HEK293 (cell line): Measurements from ENCODE around the gene KCNK4.

ENCODE experiments used
- CTCF ChIA-PET: fragments of 350-600 bp; formaldehyde crosslinking; extraction: SDS; loops from one replicate; lab custom pipeline; 2021; ENCODE audit warnings: antibody characterized with exemption; lab: Yijun Ruan, JAX
- POLR2A ChIA-PET: fragments of 300-600 bp; formaldehyde crosslinking; extraction: SDS; loops from one replicate; lab custom pipeline; 2020; ENCODE audit warnings: antibody characterized with exemption, inconsistent platforms; lab: Yijun Ruan, JAX
- H3K27ac ChIP-seq: fragments of 200-500 bp; sonication (Bioruptor generic); 2 replicates; pipeline ENCODE4 v1.5.1; 2014; ENCODE audit warnings: low read depth, low read length, control low read depth, inconsistent platforms; ENCODE audit errors: extremely low read depth
- H3K36me3 ChIP-seq, 2 experiments: fragments of 200-500 bp in 1 of 2; sonication (Bioruptor generic) in 1 of 2; 1 replicate in 1 of 2; 2 replicates in 1 of 2; pipeline ENCODE4 v1.5.1; 2014 to 2017; ENCODE audit warnings: inconsistent platforms in 2 of 2, low read length in 2 of 2; ENCODE audit not compliant: control insufficient read depth in 2 of 2, insufficient read depth in 1 of 2
- H3K4me1 ChIP-seq: fragments of 200-500 bp; sonication (Bioruptor generic); 2 replicates; pipeline ENCODE4 v1.5.1; 2014; ENCODE audit warnings: mild to moderate bottlenecking, low read length, inconsistent platforms; ENCODE audit not compliant: control insufficient read depth, insufficient read depth
- H3K4me3 ChIP-seq: 2 replicates; pipeline ENCODE4 v1.5.1; 2011; ENCODE audit warnings: low read depth, mild to moderate bottlenecking, control low read depth, low read length, moderate library complexity
- H3K9me3 ChIP-seq: fragments of 200-500 bp; sonication (Bioruptor generic); 2 replicates; pipeline ENCODE4 v1.5.1; 2014; ENCODE audit warnings: low read depth, low read length, inconsistent platforms; ENCODE audit not compliant: control insufficient read depth, insufficient read depth
- FEZF1 ChIP-seq: fragments of 450-650 bp; formaldehyde crosslinking; IDR thresholded peaks from 2 replicates; pipeline ENCODE4 v1.5.1; 2016; ENCODE audit warnings: missing biosample characterization, missing genetic modification characterization
- HIC1 ChIP-seq: fragments of 450-650 bp; formaldehyde crosslinking; IDR thresholded peaks from 2 replicates; pipeline ENCODE4 v1.5.1; 2016; ENCODE audit warnings: missing biosample characterization, missing genetic modification characterization
- HOXA7 ChIP-seq: sonication (generic); formaldehyde crosslinking; IDR thresholded peaks from 2 replicates; pipeline ENCODE4 v1.8.1; 2022; ENCODE audit warnings: missing genetic modification reagents, borderline replicate concordance
- KLF1 ChIP-seq: fragments of 450-650 bp; formaldehyde crosslinking; IDR thresholded peaks from 2 replicates; pipeline ENCODE4 v1.5.1; 2016; ENCODE audit warnings: missing biosample characterization, missing genetic modification characterization
- KLF9 ChIP-seq: fragments of 450-650 bp; formaldehyde crosslinking; IDR thresholded peaks from 2 replicates; pipeline ENCODE4 v1.5.1; 2016; ENCODE audit warnings: missing biosample characterization, missing genetic modification characterization, low read depth
- OSR2 ChIP-seq: fragments of 450-650 bp; formaldehyde crosslinking; IDR thresholded peaks from 2 replicates; pipeline ENCODE4 v1.5.1; 2016; ENCODE audit warnings: missing biosample characterization, missing genetic modification characterization
- PATZ1 ChIP-seq: fragments of 450-650 bp; formaldehyde crosslinking; IDR thresholded peaks from 2 replicates; pipeline ENCODE4 v1.5.1; 2016; ENCODE audit warnings: missing biosample characterization, missing genetic modification characterization
- SALL2 ChIP-seq: fragments of 450-650 bp; formaldehyde crosslinking; IDR thresholded peaks from 2 replicates; pipeline ENCODE4 v1.5.0; 2017; ENCODE audit warnings: missing biosample characterization, mild to moderate bottlenecking, missing genetic modification characterization, borderline replicate concordance
- SCRT1 ChIP-seq: fragments of 450-650 bp; formaldehyde crosslinking; IDR thresholded peaks from 2 replicates; pipeline ENCODE4 v1.5.1; 2016; ENCODE audit warnings: missing biosample characterization, missing genetic modification characterization, borderline replicate concordance
- SCRT2 ChIP-seq: fragments of 450-650 bp; formaldehyde crosslinking; IDR thresholded peaks from 2 replicates; pipeline ENCODE4 v1.5.1; 2016; ENCODE audit warnings: missing biosample characterization, missing genetic modification characterization
- ZBTB10 ChIP-seq: fragments of 450-650 bp; formaldehyde crosslinking; IDR thresholded peaks from 2 replicates; pipeline ENCODE4 v1.5.1; 2016; ENCODE audit warnings: missing biosample characterization, missing genetic modification characterization
- ZNF10 ChIP-seq: fragments of 450-650 bp; formaldehyde crosslinking; IDR thresholded peaks from 2 replicates; pipeline ENCODE4 v1.5.1; 2017; ENCODE audit warnings: missing biosample characterization, missing genetic modification characterization
- ZNF174 ChIP-seq: fragments of 450-650 bp; formaldehyde crosslinking; IDR thresholded peaks from 2 replicates; pipeline ENCODE4 v1.5.0; 2017; ENCODE audit warnings: missing biosample characterization, mild to moderate bottlenecking, missing genetic modification characterization
- ZNF302 ChIP-seq: fragments of 450-650 bp; formaldehyde crosslinking; IDR thresholded peaks from 2 replicates; pipeline ENCODE4 v1.5.1; 2016; ENCODE audit warnings: missing biosample characterization, missing genetic modification characterization, low read depth
- ZNF366 ChIP-seq: fragments of 450-650 bp; formaldehyde crosslinking; conservative IDR thresholded peaks from 2 replicates; pipeline ENCODE4 v1.5.1; 2016; ENCODE audit warnings: missing biosample characterization, missing genetic modification characterization
- ZNF426 ChIP-seq: fragments of 450-650 bp; formaldehyde crosslinking; IDR thresholded peaks from 2 replicates; pipeline ENCODE4 v1.5.1; 2017; ENCODE audit warnings: missing biosample characterization, missing genetic modification characterization, mild to moderate bottlenecking, inconsistent platforms, moderate library complexity
- ZNF555 ChIP-seq: fragments of 450-650 bp; formaldehyde crosslinking; conservative IDR thresholded peaks from 2 replicates; pipeline ENCODE4 v1.5.1; 2017; ENCODE audit warnings: missing biosample characterization, mild to moderate bottlenecking, missing genetic modification characterization, inconsistent platforms
- ZNF580 ChIP-seq: fragments of 450-650 bp; formaldehyde crosslinking; IDR thresholded peaks from 2 replicates; pipeline ENCODE4 v1.5.1; 2016; ENCODE audit warnings: missing biosample characterization, missing genetic modification characterization
- ZNF626 ChIP-seq: fragments of 450-650 bp; sonication (Bioruptor Pico); formaldehyde crosslinking; IDR thresholded peaks from 2 replicates; pipeline ENCODE4 v1.5.1; 2018; ENCODE audit warnings: missing biosample characterization, missing genetic modification characterization, inconsistent platforms
- ZNF654 ChIP-seq: fragments of 450-650 bp; formaldehyde crosslinking; IDR thresholded peaks from 2 replicates; pipeline ENCODE4 v1.5.1; 2016; ENCODE audit warnings: low read depth, missing biosample characterization, missing genetic modification characterization
- ZNF701 ChIP-seq: fragments of 450-650 bp; formaldehyde crosslinking; IDR thresholded peaks from 2 replicates; pipeline ENCODE4 v1.5.1; 2016; ENCODE audit warnings: missing biosample characterization, missing genetic modification characterization
- ZNF792 ChIP-seq: fragments of 450-650 bp; formaldehyde crosslinking; IDR thresholded peaks from 2 replicates; pipeline ENCODE4 v1.5.1; 2016; ENCODE audit warnings: missing biosample characterization, missing genetic modification characterization
- TF ChIP-seq, protein P1 (sequence below): fragments of 450-650 bp; formaldehyde crosslinking; IDR thresholded peaks from 2 replicates; pipeline ENCODE4 v1.5.1; 2016; ENCODE audit warnings: missing biosample characterization, missing genetic modification characterization
- TF ChIP-seq, protein P2 (sequence below): fragments of 450-650 bp; formaldehyde crosslinking; IDR thresholded peaks from 2 replicates; pipeline ENCODE4; 2016; ENCODE audit warnings: missing biosample characterization, missing genetic modification characterization

Gene KCNK4

GRCh38 chr11:64244966-64245365 lies 46.1 kb upstream of the KCNK4 start (continued):
- peak; percentile 58; the same call in 1 of the 2 replicates for TF ChIP-seq HIC1 (tag by site-specific recombination)
- TF ChIP-seq ZNF174 (tag by site-specific recombination), result no peak

GRCh38 chr11:64245401-64245796 lies 45.7 kb upstream of the KCNK4 start:
- Histone ChIP-seq H3K4me3 (peak overlapping the region; percentile 68), H3K36me3 (peaks cover 0 to 20% of the 10 kb centered on the region in 2 experiments; a peak in 1 of 3 replicates), H3K27ac (peak overlapping the region; percentile 66; the same call in 1 of the 2 replicates), H3K9me3 (no peaks in the 10 kb centered on the region), H3K4me1 (no peaks in the 10 kb centered on the region)
- ChIA-PET CTCF (interaction anchor here (0.5 to 1.7 kb wide), 10 partner anchors 10 to 987 kb away, joined by 3 to 10 read pairs (median 4); no protein-coding TSS in a partner anchor), POLR2A (interaction anchor here (0.7 to 7.2 kb wide), 9 partner anchors 10 to 72 kb away, joined by 3 to 96 read pairs (median 6); partner anchors contain the start of genes NUDT22, PRDX5, STIP1 and TRMT112)
- TF ChIP-seq FEZF1 (tag by site-specific recombination), result no peak
- no peak for TF ChIP-seq SALL2
- TF ChIP-seq OSR2 (tag by site-specific recombination), result no peak
- no peak for TF ChIP-seq ZNF555 (tag by site-specific recombination)
- TF ChIP-seq SCRT1, result peak; percentile 57; the same call in 1 of the 2 replicates
- no peak for TF ChIP-seq ZNF302 (tag by site-specific recombination)
- TF ChIP-seq, protein P1, sequence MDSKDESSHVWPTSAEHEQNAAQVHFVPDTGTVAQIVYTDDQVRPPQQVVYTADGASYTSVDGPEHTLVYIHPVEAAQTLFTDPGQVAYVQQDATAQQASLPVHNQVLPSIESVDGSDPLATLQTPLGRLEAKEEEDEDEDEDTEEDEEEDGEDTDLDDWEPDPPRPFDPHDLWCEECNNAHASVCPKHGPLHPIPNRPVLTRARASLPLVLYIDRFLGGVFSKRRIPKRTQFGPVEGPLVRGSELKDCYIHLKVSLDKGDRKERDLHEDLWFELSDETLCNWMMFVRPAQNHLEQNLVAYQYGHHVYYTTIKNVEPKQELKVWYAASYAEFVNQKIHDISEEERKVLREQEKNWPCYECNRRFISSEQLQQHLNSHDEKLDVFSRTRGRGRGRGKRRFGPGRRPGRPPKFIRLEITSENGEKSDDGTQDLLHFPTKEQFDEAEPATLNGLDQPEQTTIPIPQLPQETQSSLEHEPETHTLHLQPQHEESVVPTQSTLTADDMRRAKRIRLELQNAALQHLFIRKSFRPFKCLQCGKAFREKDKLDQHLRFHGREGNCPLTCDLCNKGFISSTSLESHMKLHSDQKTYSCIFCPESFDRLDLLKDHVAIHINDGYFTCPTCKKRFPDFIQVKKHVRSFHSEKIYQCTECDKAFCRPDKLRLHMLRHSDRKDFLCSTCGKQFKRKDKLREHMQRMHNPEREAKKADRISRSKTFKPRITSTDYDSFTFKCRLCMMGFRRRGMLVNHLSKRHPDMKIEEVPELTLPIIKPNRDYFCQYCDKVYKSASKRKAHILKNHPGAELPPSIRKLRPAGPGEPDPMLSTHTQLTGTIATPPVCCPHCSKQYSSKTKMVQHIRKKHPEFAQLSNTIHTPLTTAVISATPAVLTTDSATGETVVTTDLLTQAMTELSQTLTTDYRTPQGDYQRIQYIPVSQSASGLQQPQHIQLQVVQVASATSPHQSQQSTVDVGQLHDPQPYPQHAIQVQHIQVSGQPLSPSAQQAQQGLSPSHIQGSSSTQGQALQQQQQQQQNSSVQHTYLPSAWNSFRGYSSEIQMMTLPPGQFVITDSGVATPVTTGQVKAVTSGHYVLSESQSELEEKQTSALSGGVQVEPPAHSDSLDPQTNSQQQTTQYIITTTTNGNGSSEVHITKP, result no peak
- no peak for TF ChIP-seq ZNF792 (tag by site-specific recombination)
- no peak for TF ChIP-seq ZNF580 (tag by site-specific recombination)
- no peak for TF ChIP-seq ZNF366 (tag by site-specific recombination)
- no peak for TF ChIP-seq KLF9 (tag by site-specific recombination)
- TF ChIP-seq ZBTB10 (tag by site-specific recombination), result 0 out of 2 replicates have a peak, but pooled peaks have one; percentile 2
- TF ChIP-seq, protein P2, sequence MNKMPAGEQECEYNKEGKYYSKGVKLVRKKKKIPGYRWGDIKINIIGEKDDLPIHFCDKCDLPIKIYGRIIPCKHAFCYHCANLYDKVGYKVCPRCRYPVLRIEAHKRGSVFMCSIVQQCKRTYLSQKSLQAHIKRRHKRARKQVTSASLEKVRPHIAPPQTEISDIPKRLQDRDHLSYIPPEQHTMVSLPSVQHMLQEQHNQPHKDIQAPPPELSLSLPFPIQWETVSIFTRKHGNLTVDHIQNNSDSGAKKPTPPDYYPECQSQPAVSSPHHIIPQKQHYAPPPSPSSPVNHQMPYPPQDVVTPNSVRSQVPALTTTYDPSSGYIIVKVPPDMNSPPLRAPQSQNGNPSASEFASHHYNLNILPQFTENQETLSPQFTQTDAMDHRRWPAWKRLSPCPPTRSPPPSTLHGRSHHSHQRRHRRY (tag by site-specific recombination), result no peak
- no peak for TF ChIP-seq ZNF10 (tag by site-specific recombination)
- TF ChIP-seq ZNF701 (tag by site-specific recombination), result no peak
- no peak for TF ChIP-seq ZNF626
- 0 out of 2 replicates have a peak, but pooled peaks have one; percentile 12 for TF ChIP-seq PATZ1 (tag by site-specific recombination)
- TF ChIP-seq HOXA7 (CRISPR knock-in tag), result no peak
- TF ChIP-seq SCRT2 (tag by site-specific recombination), result peak; percentile 58; the same call in 1 of the 2 replicates
- TF ChIP-seq ZNF426, result no peak
- TF ChIP-seq ZNF654 (tag by site-specific recombination), result no peak
- TF ChIP-seq KLF1 (tag by site-specific recombination), result no peak
- TF ChIP-seq, all 188 proteins: peak for 4
